Ascending aorta (tissue), 2 donors: Measurements from ENCODE around the gene BBS9. TPM values are rescaled to one million over a fixed set of nuclear protein-coding genes. Genes with fewer than 3 reads are reported as not detected.

Experiments
- DNase-seq, 2 donors: peaks; one replicate each; pipeline ENCODE4 v3.0.0-alpha.2; 2019; ENCODE audit warnings: low spot score in 2 of 2
- H3K27ac ChIP-seq, 2 donors: fragments of 200-600 bp; sonication (generic); one replicate each; pipeline ENCODE4 v1.5.1; 2016 to 2017; ENCODE audit warnings: mild to moderate bottlenecking in 1 of 2
- H3K27me3 ChIP-seq: fragments of 200-600 bp; sonication (generic); one replicate; pipeline ENCODE4 v1.5.1; 2017
- H3K36me3 ChIP-seq, 2 donors: fragments of 200-600 bp; sonication (generic); one replicate each; pipeline ENCODE4 v1.5.1; 2016
- H3K4me1 ChIP-seq, 2 donors: fragments of 200-600 bp; sonication (generic); one replicate each; pipeline ENCODE4 v1.5.1; 2016 to 2017; ENCODE audit warnings: mild to moderate bottlenecking in 1 of 2
- H3K4me3 ChIP-seq, 2 donors: fragments of 200-600 bp; sonication (generic); one replicate each; pipeline ENCODE4 v1.5.1; 2016 to 2017; ENCODE audit warnings: mild to moderate bottlenecking in 1 of 2
- H3K9me3 ChIP-seq, 2 donors: fragments of 200-600 bp; sonication (generic); one replicate each; pipeline ENCODE4 v1.5.1; 2016
- intact Hi-C: fragments of 100-400 bp; cut with DNase I; formaldehyde crosslinking; loops from one replicate; pipeline ENCODE4 v1.15.1; 2023
- total RNA-seq: library from RNA; depleted of rRNA; stranded (reverse); fragments of >200 nt; gene quantifications from one replicate; pipeline ENCODE4 v1.1.0, GENCODE V29; 2016
- TF ChIP-seq, protein P1 (sequence below), 3 experiments: fragments of 200-600 bp in 2 of 3; fragments of 450-650 bp in 1 of 3; sonication (generic) in 2 of 3; IDR thresholded peaks; one replicate each; pipeline ENCODE4 v1.5.1; 2016 to 2019; ENCODE audit warnings: antibody characterized with exemption in 3 of 3, mild to moderate bottlenecking in 1 of 3, moderate library complexity in 1 of 3

BBS9 gene
- total RNA-seq, 1 donor from 2014 or later, result 23.3 TPM

GRCh38 chr7:33357846-33358245 lies 228.5 kb downstream of the BBS9 start:
- Histone ChIP-seq H3K9me3 (no peaks in the 10 kb centered on the region), H3K27me3 (no peaks in the 10 kb centered on the region), H3K4me3 (no peak overlapping the region), H3K36me3 (no peaks in the 10 kb centered on the region), H3K27ac (no peak overlapping the region), H3K4me1 (no peaks in the 10 kb centered on the region)
- intact Hi-C loops, result no loop called here
- TF ChIP-seq, protein P1, sequence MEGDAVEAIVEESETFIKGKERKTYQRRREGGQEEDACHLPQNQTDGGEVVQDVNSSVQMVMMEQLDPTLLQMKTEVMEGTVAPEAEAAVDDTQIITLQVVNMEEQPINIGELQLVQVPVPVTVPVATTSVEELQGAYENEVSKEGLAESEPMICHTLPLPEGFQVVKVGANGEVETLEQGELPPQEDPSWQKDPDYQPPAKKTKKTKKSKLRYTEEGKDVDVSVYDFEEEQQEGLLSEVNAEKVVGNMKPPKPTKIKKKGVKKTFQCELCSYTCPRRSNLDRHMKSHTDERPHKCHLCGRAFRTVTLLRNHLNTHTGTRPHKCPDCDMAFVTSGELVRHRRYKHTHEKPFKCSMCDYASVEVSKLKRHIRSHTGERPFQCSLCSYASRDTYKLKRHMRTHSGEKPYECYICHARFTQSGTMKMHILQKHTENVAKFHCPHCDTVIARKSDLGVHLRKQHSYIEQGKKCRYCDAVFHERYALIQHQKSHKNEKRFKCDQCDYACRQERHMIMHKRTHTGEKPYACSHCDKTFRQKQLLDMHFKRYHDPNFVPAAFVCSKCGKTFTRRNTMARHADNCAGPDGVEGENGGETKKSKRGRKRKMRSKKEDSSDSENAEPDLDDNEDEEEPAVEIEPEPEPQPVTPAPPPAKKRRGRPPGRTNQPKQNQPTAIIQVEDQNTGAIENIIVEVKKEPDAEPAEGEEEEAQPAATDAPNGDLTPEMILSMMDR (IDR thresholded peaks at IDR 0.05), result no peak
- DNase-seq, result no peak

DNA sequence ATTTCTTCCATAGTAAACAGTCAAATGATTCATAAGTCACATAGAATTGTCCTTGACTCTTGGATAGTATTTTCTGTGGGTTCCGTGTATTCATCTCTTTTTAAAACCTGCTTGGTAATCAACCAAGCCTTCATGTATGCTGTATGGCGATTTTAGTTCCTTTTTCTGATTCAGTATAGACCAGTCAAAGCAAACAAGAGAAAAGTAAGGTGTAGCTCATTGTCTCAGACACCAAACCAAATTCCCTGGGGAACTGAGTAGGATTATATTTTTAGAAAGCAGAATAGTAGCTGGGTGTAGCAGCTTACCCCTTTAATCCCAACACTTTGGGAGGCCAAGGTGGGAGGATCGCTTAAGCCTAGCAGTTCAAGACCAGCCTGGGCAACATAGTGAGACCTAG lies 240.5 kb downstream of the BBS9 start:
- Histone ChIP-seq H3K4me3 (no peak overlapping the region), H3K27ac (no peak overlapping the region), H3K27me3 (no peaks in the 10 kb centered on the region), H3K9me3 (no peaks in the 10 kb centered on the region), H3K36me3 (peaks cover 0 to 4% of the 10 kb centered on the region in 2 donors), H3K4me1 (no peaks in the 10 kb centered on the region)
- DNase-seq, result no peak
- TF ChIP-seq, protein P1 (IDR thresholded peaks at IDR 0.05), result no peak
- intact Hi-C loops, result no loop called here

DNA sequence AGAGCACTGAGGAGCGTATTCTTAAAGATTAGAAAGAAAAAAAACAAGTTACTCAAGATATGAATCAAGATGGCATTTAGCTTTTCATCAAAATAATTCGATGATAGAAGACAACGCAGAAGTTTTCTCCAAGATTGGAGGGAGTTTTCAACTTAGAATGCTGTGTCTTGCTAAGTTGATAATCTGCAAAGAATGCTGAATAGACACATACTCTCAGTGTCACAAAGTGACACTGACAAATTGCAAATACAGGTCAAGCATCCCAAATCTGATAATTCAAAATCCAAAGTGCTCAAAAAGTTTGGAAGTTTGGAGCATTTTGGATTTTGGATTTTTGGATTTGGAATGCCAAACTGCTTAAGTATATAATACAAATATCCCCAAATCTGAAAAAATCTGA lies 243.8 kb downstream of the BBS9 start:
- H3K27me3 ChIP-seq, result no peaks in the 10 kb centered on the region
- intact Hi-C loops, result no loop called here
- no peaks in the 10 kb centered on the region for H3K4me1 ChIP-seq
- DNase-seq, result no peak
- H3K27ac ChIP-seq, result no peak overlapping the region
- no peaks in the 10 kb centered on the region for H3K9me3 ChIP-seq
- TF ChIP-seq, protein P1 (IDR thresholded peaks at IDR 0.05), result no peak
- no peaks in the 10 kb centered on the region for H3K36me3 ChIP-seq
- H3K4me3 ChIP-seq, result no peak overlapping the region

DNA sequence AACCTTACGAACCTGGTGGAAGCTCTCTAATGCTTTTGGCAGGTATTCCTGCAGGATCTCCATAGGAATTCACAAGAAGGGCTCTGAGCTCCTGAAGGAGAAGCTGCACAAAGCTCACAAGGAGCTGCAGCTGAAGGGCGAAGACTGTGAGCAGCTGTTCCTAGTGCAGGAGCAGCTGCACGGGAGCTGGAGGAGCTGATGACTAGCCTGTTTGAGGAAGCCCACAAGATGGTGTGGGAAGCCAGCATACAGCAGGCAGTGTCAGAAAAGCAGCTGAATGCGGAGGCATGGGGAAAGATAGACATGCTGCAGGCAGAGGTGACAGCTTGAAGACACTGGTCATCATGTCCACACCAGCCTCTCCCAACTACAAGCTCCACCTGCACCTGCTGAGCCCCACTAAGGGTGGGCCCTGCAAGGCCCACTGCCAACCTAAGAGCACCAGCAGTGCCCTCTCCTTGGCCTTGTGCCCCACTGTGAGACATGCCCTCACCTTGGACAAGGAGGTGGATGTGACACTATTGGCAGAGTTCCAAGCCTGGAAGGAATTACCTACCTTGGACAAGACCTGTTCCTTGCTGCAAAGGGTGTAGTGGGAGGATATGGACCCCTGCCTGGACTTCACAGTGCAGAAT lies 250.6 kb downstream of the BBS9 start:
- H3K4me1 ChIP-seq, result no peaks in the 10 kb centered on the region
- no peak overlapping the region for H3K27ac ChIP-seq
- peaks cover 10 to 20% of the 10 kb centered on the region in 2 donors for H3K36me3 ChIP-seq
- H3K4me3 ChIP-seq, result no peak overlapping the region
- intact Hi-C loops, result no loop called here
- TF ChIP-seq, protein P1 (IDR thresholded peaks at IDR 0.05), result no peak
- no peaks in the 10 kb centered on the region for H3K9me3 ChIP-seq
- no peak for DNase-seq
- H3K27me3 ChIP-seq, result no peaks in the 10 kb centered on the region

DNA sequence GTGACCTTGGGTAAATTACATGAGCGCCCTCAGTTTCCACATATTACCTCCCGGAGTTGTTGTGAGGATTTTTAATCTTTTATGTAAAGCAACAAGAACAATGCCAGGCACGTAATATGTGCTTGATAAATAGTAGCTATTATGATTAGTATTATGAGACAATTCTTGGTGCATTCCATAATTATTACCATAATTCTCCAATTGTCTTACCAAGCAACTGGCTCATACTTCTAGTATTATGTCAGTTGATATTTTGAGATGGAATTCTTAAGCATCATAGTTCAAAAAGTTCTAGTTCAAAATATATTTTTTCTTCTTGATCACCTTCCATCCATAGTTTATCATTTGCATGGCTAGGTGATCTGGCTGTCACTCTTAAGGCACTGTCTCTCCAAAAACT lies 259.0 kb downstream of the BBS9 start:
- Histone ChIP-seq H3K9me3 (no peaks in the 10 kb centered on the region), H3K36me3 (peaks cover 0 to 10% of the 10 kb centered on the region in 2 donors), H3K27ac (no peak overlapping the region), H3K4me3 (no peak overlapping the region), H3K27me3 (no peaks in the 10 kb centered on the region), H3K4me1 (no peaks in the 10 kb centered on the region)
- TF ChIP-seq, protein P1 (IDR thresholded peaks at IDR 0.05), result no peak
- intact Hi-C loops, result no loop called here
- no peak for DNase-seq

- intact Hi-C loops, result no loop called here
- H3K36me3 ChIP-seq, result peaks cover 0 to 2% of the 10 kb centered on the region in 2 donors
- no peaks in the 10 kb centered on the region for H3K4me1 ChIP-seq
- no peak overlapping the region for H3K4me3 ChIP-seq
- peaks cover 0 to under 1% of the 10 kb centered on the region in 2 donors for H3K9me3 ChIP-seq
- TF ChIP-seq, protein P1 (IDR thresholded peaks at IDR 0.05), result no peak
- H3K27me3 ChIP-seq, result no peaks in the 10 kb centered on the region
- no peak overlapping the region for H3K27ac ChIP-seq
- no peak for DNase-seq
Observed at GRCh38 chr7:33392148-33392547, 262.8 kb downstream of the BBS9 start.
